DND-41 (cell line): ENCODE data around the gene ZNF280A.
A peak's percentile ranks its signal among the peaks of the same experiment; 100 is the strongest.

Experiments
- ATAC-seq: fragments of 200-7000 bp; cut with Tn5 transposase; 3 replicates; pipeline ENCODE4 v1.9.1; 2021; ENCODE audit warnings: low read depth; ENCODE audit not compliant: insufficient read depth
- DNase-seq: peaks from one replicate; pipeline ENCODE4 v3.0.0-alpha.2; 2020
- H2AFZ ChIP-seq: 2 replicates; pipeline ENCODE4 v1.6.0; 2012; ENCODE audit warnings: low read depth, low read length
- H3K27ac ChIP-seq: 2 replicates; pipeline ENCODE4 v1.5.1; 2012; ENCODE audit warnings: low read length, inconsistent platforms
- H3K27me3 ChIP-seq: fragments of 200-600 bp; sonication (generic); 2 replicates; pipeline ENCODE4 v1.6.0; 2012; ENCODE audit warnings: low read length, mild to moderate bottlenecking, inconsistent platforms; ENCODE audit not compliant: insufficient read depth, poor library complexity
- H3K36me3 ChIP-seq: 2 replicates; pipeline ENCODE4 v1.5.1; 2012; ENCODE audit warnings: low read length, inconsistent platforms; ENCODE audit not compliant: insufficient read depth
- H3K4me1 ChIP-seq: 2 replicates; pipeline ENCODE4 v1.5.1; 2012; ENCODE audit warnings: mild to moderate bottlenecking, low read length; ENCODE audit not compliant: insufficient read depth
- H3K4me2 ChIP-seq: 2 replicates; pipeline ENCODE4 v1.6.0; 2012; ENCODE audit warnings: mild to moderate bottlenecking, moderate library complexity, low read length, inconsistent platforms; ENCODE audit not compliant: insufficient read depth
- H3K4me3 ChIP-seq, 2 experiments: fragments of 200-600 bp in 1 of 2; shearing (Covaris generic) in 1 of 2; 2 replicates each; pipeline ENCODE4 v1.5.1; 2012 to 2016; ENCODE audit warnings: inconsistent platforms in 2 of 2, low read length in 2 of 2, mild to moderate bottlenecking in 2 of 2, low read depth in 1 of 2, moderate library complexity in 1 of 2
- H3K79me2 ChIP-seq: 2 replicates; pipeline ENCODE4 v1.6.0; 2012; ENCODE audit warnings: low read length, inconsistent platforms; ENCODE audit not compliant: insufficient read depth
- H3K9ac ChIP-seq: 2 replicates; pipeline ENCODE4 v1.6.0; 2012; ENCODE audit warnings: low read depth, mild to moderate bottlenecking, inconsistent platforms, low read length, moderate library complexity
- H3K9me3 ChIP-seq: 2 replicates; pipeline ENCODE4 v1.5.1; 2012; ENCODE audit warnings: low read length, moderate library complexity, mild to moderate bottlenecking, inconsistent platforms; ENCODE audit not compliant: insufficient read depth, severe bottlenecking
- H4K20me1 ChIP-seq: 2 replicates; pipeline ENCODE4 v1.6.0; 2012; ENCODE audit warnings: low read length; ENCODE audit not compliant: insufficient read depth
- EZH2 ChIP-seq: IDR thresholded peaks from 3 replicates; pipeline ENCODE4 v1.6.1; 2012; ENCODE audit warnings: borderline replicate concordance, low read depth, mild to moderate bottlenecking, moderate library complexity, low read length, inconsistent platforms; ENCODE audit not compliant: severe bottlenecking
- TF ChIP-seq, protein P1 (sequence below): IDR thresholded peaks from 2 replicates; pipeline ENCODE4 v1.5.1; 2012; ENCODE audit warnings: borderline replicate concordance, low read length, moderate library complexity, mild to moderate bottlenecking; ENCODE audit not compliant: poor library complexity, severe bottlenecking; ENCODE audit errors: extremely low read depth

ZNF280A gene

DNA sequence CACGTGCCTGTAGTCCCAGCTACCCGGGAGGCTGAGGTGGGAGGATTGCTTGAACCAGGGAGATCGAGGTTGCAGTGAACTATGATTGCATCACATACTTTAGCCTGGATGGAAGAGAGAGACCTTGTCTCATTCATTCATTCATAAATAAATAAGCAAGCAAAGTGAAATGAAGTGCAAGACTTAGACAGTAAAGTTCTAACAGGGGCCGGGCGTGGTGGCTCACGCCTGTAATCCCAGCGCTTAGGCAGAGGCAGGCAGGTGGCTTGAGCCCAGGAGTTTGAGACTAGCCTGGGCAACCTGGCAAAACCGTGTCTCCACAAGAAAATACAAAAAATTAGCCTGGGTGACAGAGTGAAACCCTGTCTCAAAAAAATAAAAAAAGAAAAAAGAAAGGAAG is 1.6 kb upstream of the ZNF280A start:
- ATAC-seq (no peak), DNase-seq (no peak)
- Histone ChIP-seq H3K9me3 (no peaks in the 10 kb centered on the region), H2AFZ (no peak overlapping the region), H4K20me1 (no peaks in the 10 kb centered on the region), H3K4me1 (no peaks in the 10 kb centered on the region), H3K79me2 (no peaks in the 10 kb centered on the region), H3K4me2 (no peak overlapping the region), H3K4me3 (no peak overlapping the region), H3K36me3 (no peaks in the 10 kb centered on the region), H3K27me3 (no peaks in the 10 kb centered on the region), H3K9ac (no peak overlapping the region), H3K27ac (no peak overlapping the region)
- TF ChIP-seq EZH2: no peak
- TF ChIP-seq, protein P1, sequence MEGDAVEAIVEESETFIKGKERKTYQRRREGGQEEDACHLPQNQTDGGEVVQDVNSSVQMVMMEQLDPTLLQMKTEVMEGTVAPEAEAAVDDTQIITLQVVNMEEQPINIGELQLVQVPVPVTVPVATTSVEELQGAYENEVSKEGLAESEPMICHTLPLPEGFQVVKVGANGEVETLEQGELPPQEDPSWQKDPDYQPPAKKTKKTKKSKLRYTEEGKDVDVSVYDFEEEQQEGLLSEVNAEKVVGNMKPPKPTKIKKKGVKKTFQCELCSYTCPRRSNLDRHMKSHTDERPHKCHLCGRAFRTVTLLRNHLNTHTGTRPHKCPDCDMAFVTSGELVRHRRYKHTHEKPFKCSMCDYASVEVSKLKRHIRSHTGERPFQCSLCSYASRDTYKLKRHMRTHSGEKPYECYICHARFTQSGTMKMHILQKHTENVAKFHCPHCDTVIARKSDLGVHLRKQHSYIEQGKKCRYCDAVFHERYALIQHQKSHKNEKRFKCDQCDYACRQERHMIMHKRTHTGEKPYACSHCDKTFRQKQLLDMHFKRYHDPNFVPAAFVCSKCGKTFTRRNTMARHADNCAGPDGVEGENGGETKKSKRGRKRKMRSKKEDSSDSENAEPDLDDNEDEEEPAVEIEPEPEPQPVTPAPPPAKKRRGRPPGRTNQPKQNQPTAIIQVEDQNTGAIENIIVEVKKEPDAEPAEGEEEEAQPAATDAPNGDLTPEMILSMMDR: no peak

DNA sequence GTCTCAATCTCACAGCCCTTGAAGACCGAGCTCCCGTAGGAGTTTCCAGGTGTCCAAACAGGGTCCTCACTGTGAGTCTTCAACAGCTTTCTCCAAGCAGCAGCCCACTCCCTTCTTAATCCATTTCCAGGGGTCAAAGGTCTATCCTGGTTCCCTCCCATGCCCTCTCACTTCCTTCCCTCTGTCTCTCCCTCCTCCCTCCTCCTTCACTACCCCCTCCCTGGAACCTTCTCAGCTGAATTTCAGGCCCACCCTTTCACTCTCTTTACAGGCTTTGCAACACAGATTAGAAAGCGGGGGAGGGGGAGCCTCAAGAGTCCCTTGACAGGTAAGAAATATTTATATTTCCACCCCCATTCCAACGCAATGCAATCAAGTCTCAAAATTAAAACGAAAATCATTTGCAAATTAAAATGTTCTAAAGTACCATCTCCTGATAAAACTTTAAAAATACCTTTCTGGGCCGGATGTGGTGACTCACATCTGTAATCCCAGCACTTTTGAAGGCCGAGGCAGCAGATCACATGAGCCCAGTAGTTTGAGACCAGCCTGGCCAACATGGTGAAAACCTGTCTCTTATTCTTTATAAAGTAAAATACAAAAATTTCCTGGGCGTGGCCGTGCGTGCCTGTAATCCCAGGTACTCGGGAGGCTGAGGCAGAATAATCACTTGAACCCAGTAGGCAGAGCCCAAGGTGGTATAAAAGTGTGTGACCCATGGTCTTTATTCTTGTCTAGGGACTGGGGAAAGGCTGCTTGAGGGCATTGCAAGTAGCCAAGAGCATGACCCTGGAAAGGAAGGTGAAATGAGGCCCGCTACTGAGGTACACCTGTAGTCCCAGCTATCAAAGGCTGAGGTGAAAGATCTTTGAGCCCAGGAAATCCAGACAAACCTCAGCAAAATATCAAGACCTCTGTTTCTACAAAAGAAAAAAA is 865 bp upstream of the ZNF280A start:
- ATAC-seq: no peak
- no peak overlapping the region for H2AFZ ChIP-seq
- H3K36me3 ChIP-seq: no peaks in the 10 kb centered on the region
- H3K79me2 ChIP-seq: no peaks in the 10 kb centered on the region
- no peak overlapping the region for H3K4me3 ChIP-seq
- H3K27ac ChIP-seq: no peak overlapping the region
- H3K4me1 ChIP-seq: no peaks in the 10 kb centered on the region
- no peaks in the 10 kb centered on the region for H4K20me1 ChIP-seq
- peak; percentile 13 for DNase-seq
- H3K9ac ChIP-seq: no peak overlapping the region
- H3K4me2 ChIP-seq: no peak overlapping the region
- H3K9me3 ChIP-seq: no peaks in the 10 kb centered on the region
- H3K27me3 ChIP-seq: no peaks in the 10 kb centered on the region
- no peak for TF ChIP-seq EZH2
- TF ChIP-seq, protein P1: no peak

DNA sequence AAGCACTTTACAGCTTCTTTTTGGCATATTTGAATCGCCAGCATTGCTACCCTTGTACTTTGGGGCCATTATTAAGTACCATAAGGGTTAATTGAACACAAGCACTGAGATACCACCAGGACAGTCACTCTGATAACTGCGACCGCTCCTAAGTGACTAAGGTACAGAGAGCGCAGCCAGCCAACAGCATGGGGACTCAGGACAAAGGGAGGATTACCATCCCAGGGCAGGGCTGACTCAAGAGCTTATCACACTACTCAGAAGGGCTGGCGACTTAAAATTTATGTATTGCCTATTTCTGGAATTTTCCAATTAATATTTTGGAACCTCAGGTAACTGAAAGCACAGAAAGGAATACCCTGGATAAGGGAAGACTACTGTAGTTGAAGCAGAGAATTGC is 479 bp downstream of the ZNF280A start:
- TF ChIP-seq, protein P1: no peak
- no peak for TF ChIP-seq EZH2
- no peak overlapping the region for H3K4me3 ChIP-seq
- H3K4me1 ChIP-seq: no peaks in the 10 kb centered on the region
- H3K9me3 ChIP-seq: no peaks in the 10 kb centered on the region
- H3K36me3 ChIP-seq: no peaks in the 10 kb centered on the region
- H2AFZ ChIP-seq: no peak overlapping the region
- H3K79me2 ChIP-seq: no peaks in the 10 kb centered on the region
- H3K27ac ChIP-seq: no peak overlapping the region
- no peaks in the 10 kb centered on the region for H3K27me3 ChIP-seq
- H3K4me2 ChIP-seq: no peak overlapping the region
- DNase-seq: no peak
- no peak for ATAC-seq
- no peak overlapping the region for H3K9ac ChIP-seq
- no peaks in the 10 kb centered on the region for H4K20me1 ChIP-seq
